NCI-H748 (cell line): ENCODE data around the gene PLET1.
"Not testable (repeated sequence)": the region's sequence is repeated elsewhere in the genome, so short reads cannot be mapped to it uniquely, and the experiment has no call there.

ENCODE experiments used
- DNase-seq: peaks from one replicate; lab custom pipeline; 2025; ENCODE audit not compliant: unreplicated experiment; lab: John Stamatoyannopoulos, UW

PLET1 gene

DNA sequence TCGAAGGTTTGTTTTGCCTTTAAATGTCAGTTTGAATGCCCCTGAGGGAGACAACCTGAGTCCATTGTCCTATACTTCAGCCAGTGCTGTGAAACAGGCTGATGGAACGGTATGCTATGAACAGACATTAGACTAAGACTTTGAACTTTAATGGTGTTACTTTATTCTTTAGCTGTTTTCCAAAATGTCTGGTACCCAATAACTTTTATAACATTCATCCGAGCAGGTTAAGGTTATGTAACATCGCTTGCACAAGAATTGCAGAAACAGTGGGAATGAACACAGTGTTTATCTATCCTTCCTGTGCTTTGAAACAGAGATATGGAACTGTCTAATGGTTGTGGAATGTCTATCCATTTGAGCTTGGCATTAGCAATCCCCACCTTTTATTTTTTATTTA is 46.9 kb downstream of the PLET1 start:
- DNase-seq, result no peak

DNA sequence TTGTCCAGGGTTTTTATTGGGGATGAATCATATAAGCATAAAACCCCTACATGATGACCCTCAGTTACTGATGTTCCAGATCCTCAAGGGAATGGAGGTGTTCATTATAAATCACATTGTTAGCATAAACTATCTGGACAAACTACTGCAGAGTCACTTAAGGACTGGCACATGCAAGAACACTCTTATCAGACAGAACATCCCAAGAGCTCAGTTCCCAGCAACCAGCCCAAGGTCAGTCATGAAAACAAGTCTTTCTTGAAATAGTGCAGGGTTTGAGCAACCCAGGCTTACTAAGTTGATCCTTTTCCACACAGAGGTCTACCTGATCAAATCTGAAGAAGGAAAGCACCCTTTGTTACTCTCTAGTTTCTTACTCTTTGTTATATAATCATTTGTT is 48.0 kb downstream of the PLET1 start:
- no peak for DNase-seq

DNA sequence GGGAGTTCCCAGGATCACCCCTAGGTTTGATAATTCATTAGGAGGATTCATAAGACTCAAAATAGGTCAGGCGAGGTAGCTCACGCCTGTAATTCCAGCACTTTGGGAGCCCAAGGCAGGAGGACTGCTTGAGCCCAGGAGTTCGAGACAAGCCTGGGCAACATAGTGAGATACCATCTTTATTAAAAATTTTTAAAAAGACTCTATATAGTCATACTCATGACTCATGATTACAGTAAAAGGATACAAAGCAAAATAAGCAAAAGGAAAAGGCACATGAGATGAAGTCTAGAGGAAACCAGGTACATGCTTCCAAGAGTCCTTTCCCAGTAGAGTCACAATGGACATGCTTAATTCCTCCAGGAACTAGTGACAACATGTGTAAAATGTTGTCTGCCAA is 48.4 kb downstream of the PLET1 start:
- DNase-seq, result no peak

DNA sequence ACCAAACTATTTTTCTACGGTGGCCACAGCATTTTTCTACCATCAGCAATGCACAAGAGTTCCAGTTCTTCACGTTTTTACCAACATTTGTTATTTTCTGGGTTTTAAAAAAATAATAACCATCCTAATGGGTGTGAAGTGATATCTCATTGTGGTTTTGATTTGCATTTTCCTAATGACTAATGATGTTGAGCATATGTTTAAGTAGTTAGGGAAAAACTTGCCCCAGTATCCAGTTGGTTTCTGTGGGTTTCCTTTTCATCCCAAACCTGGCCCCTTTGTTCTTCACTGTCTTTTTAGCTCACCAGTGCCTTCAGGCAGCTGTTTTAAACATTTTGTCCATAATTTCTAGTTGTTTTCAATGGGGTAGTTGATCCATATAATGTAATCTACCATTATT is 49.1 kb downstream of the PLET1 start:
- no peak for DNase-seq

DNA sequence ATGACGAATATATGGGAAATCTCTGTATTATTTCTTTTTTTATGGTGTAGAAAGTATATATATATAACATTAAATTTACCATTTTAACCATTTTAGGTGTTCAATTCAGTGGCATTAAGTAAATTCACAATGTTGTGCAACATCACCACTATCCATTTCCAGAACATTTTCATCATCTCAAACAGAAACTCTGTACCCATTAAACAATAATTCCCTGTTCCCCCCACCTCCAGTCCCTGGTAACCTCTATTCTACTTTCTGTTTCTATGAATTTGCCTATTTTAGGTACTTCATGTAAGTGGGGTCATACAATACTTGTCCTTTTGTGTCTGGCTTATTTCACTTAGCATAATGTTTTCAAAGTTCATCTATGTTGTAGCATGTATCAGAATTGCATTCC is 49.8 kb downstream of the PLET1 start:
- no peak for DNase-seq

DNA sequence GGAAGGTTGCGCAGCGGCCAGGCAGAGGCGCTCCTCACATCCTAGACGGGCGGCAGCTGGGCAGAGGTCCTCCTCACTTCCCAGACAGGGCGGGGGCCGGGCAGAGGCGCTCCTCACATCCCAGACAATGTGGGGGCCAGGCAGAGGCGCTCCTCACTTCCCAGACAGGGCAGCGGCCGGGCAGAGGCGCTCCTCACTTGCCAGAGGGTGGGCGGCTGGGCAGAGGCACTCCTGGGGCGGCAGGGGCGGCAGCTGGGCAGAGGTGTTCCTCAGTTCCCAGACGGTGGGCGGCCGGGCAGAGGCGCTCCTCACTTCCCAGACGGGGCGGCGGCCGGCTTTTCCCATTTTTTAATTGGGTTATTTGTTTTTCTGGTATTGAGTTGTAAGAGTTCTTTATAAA is 54.6 kb downstream of the PLET1 start:
- no peak for DNase-seq

DNA sequence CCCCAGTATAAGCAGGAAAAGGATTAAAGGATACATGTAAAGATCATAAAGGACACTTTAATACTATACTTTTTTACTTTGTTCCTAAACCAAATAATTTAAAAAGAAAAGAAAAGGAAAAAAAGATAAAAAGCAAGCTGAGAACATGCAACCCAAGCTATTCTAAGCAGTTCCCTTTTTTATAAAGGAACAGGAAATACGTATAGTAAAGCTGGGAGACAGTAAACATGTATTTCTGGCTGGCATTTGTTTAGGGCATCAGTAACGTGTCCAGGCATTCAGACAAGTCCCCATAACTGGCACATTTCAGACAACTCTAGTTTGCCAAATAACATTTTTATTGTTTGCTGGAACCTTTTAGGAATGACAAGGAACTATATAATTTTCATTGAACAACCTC is 60.4 kb downstream of the PLET1 start:
- no peak for DNase-seq

DNA sequence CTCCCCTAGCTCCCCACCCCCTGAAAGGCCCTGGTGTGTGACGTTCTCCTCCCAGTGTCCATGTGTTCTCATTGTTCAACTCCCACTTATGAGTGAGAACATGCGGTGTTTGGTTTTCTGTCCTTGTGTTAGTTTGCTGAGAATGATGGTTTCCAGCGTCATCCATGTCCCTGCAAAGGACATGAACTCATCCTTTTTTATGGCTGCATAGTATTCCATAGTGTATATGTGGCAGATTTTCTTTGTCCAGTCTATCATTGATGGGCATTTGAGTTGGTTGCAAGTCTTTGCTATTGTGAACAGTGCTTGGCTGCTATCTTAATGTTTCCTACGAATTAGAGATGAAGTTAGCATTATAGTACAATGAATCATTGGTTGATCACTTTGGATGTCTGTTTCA is 61.6 kb downstream of the PLET1 start:
- not testable (repeated sequence) for DNase-seq
